ENCODE data around the gene GPRC6A. TPM values are rescaled to one million over a fixed set of nuclear protein-coding genes. Genes with fewer than 3 reads are reported as not detected.

The GPRC6A gene
- total and polyA plus RNA-seq, 3 donors from 2014 or later = 0.16 TPM; not detected in 2

- no peaks in the 10 kb centered on the region for H3K27me3 ChIP-seq
- no peak for DNase-seq
- no peak overlapping the region for H3K27ac ChIP-seq
- no peaks in the 10 kb centered on the region for H3K4me1 ChIP-seq
- intact Hi-C loops (cut with DNase I; ENCODE audit: low total_unique reads) = no loop called here
- WGBS, 2 donors = 71 to 78% methylated on average over 5 of the region's 5 CpGs
- no peaks in the 10 kb centered on the region for H3K36me3 ChIP-seq (ENCODE audit: low read depth, missing control alignments)
- TF ChIP-seq POLR2A (IDR thresholded peaks at IDR 0.05) (no peak), CTCF (IDR thresholded peaks at IDR 0.05) (no peak)
- no peak overlapping the region for H3K4me3 ChIP-seq
- H3K9me3 ChIP-seq = no peaks in the 10 kb centered on the region
Measured at GRCh38 chr6:116783852-116784251, 45.0 kb downstream of the GPRC6A start.

- WGBS, 2 donors = 10 to 17% methylated on average over 13 of the region's 13 CpGs
- Histone ChIP-seq H3K27ac (no peak overlapping the region), H3K36me3 (ENCODE audit: low read depth, missing control alignments) (no peaks in the 10 kb centered on the region), H3K9me3 (no peaks in the 10 kb centered on the region), H3K4me1 (no peaks in the 10 kb centered on the region), H3K4me3 (no peak overlapping the region), H3K27me3 (no peaks in the 10 kb centered on the region)
- TF ChIP-seq CTCF (IDR thresholded peaks at IDR 0.05) (peak in 2 of 3 experiments; percentile 18 to 53), POLR2A (IDR thresholded peaks at IDR 0.05) (no peak)
- intact Hi-C loops (cut with DNase I; ENCODE audit: low total_unique reads) = no loop called here
- no peak for DNase-seq
Measured at GRCh38 chr6:116779573-116780164, 49.2 kb downstream of the GPRC6A start.

- H3K4me3 ChIP-seq = no peak overlapping the region
- TF ChIP-seq CTCF (IDR thresholded peaks at IDR 0.05) = no peak
- no peak for TF ChIP-seq POLR2A (IDR thresholded peaks at IDR 0.05)
- no peaks in the 10 kb centered on the region for H3K36me3 ChIP-seq (ENCODE audit: low read depth, missing control alignments)
- DNase-seq = no peak
- 30 to 43% methylated on average over 1 of the region's 1 CpG for WGBS, 2 donors
- H3K9me3 ChIP-seq = no peaks in the 10 kb centered on the region
- H3K27me3 ChIP-seq = no peaks in the 10 kb centered on the region
- H3K4me1 ChIP-seq = no peaks in the 10 kb centered on the region
- H3K27ac ChIP-seq = no peak overlapping the region
- intact Hi-C loops (cut with DNase I; ENCODE audit: low total_unique reads) = no loop called here
Measured at GRCh38 chr6:116773886-116774285, 55.0 kb downstream of the GPRC6A start.

GRCh38 chr6:116772450-116772849 lies 56.4 kb downstream of the GPRC6A start:
- H3K4me1 ChIP-seq = no peaks in the 10 kb centered on the region
- no peak overlapping the region for H3K4me3 ChIP-seq
- intact Hi-C loops (cut with DNase I; ENCODE audit: low total_unique reads) = no loop called here
- H3K27ac ChIP-seq = no peak overlapping the region
- H3K36me3 ChIP-seq (ENCODE audit: low read depth, missing control alignments) = no peaks in the 10 kb centered on the region
- 77 to 93% methylated on average over 1 of the region's 1 CpG for WGBS, 2 donors
- TF ChIP-seq POLR2A (IDR thresholded peaks at IDR 0.05) (no peak), CTCF (IDR thresholded peaks at IDR 0.05) (no peak)
- no peaks in the 10 kb centered on the region for H3K27me3 ChIP-seq
- H3K9me3 ChIP-seq = no peaks in the 10 kb centered on the region
- DNase-seq = no peak

- TF ChIP-seq CTCF (IDR thresholded peaks at IDR 0.05) (no peak), POLR2A (IDR thresholded peaks at IDR 0.05) (no peak)
- peaks cover 3% of the 10 kb centered on the region for H3K4me1 ChIP-seq
- H3K4me3 ChIP-seq = no peak overlapping the region
- no peaks in the 10 kb centered on the region for H3K9me3 ChIP-seq
- H3K27ac ChIP-seq = no peak overlapping the region
- WGBS, 2 donors = 54 to 55% methylated on average over 2 of the region's 2 CpGs
- no peak for DNase-seq
- intact Hi-C loops (cut with DNase I; ENCODE audit: low total_unique reads) = no loop called here
- no peaks in the 10 kb centered on the region for H3K36me3 ChIP-seq (ENCODE audit: low read depth, missing control alignments)
- no peaks in the 10 kb centered on the region for H3K27me3 ChIP-seq
Measured at GRCh38 chr6:116767715-116768114, 61.2 kb downstream of the GPRC6A start.
